Uterus (tissue), 4 donors: ENCODE measurements around the gene BFAR. TPM values are rescaled to one million over a fixed set of nuclear protein-coding genes. Genes with fewer than 3 reads are reported as not detected.

Experiments
- DNase-seq, 2 donors: peaks; one replicate each; pipeline ENCODE4 v3.0.0-alpha.2; 2019 to 2020
- H3K27ac ChIP-seq, 2 donors: fragments of 200-600 bp; sonication (generic); 1 replicate in 1 of 2; 2 replicates in 1 of 2; pipeline ENCODE4 v1.5.1; 2016 to 2018
- H3K27me3 ChIP-seq, 2 donors: fragments of 200-600 bp; sonication (generic); one replicate each; pipeline ENCODE4 v1.5.1; 2018 to 2019; ENCODE audit warnings: control low read depth in 1 of 2
- H3K36me3 ChIP-seq, 2 donors: fragments of 200-600 bp; sonication (generic); one replicate each; pipeline ENCODE4 v1.5.1; 2019; ENCODE audit warnings: control low read depth in 1 of 2
- H3K4me1 ChIP-seq, 2 donors: fragments of 200-600 bp; sonication (generic); one replicate each; pipeline ENCODE4 v1.5.1; 2018 to 2019; ENCODE audit warnings: control low read depth in 1 of 2
- H3K4me3 ChIP-seq, 2 donors: fragments of 200-600 bp; sonication (generic); 1 replicate in 1 of 2; 2 replicates in 1 of 2; pipeline ENCODE4 v1.5.1; 2018 to 2019; ENCODE audit warnings: mild to moderate bottlenecking in 1 of 2
- H3K9me3 ChIP-seq, 2 donors: fragments of 200-600 bp; sonication (generic); one replicate each; pipeline ENCODE4 v1.5.1; 2019; ENCODE audit warnings: control low read depth in 1 of 2
- POLR2A ChIP-seq, 2 donors: fragments of 450-650 bp; IDR thresholded peaks; one replicate each; pipeline ENCODE4 v1.6.1; 2016; ENCODE audit warnings: antibody characterized with exemption in 2 of 2, mild to moderate bottlenecking in 1 of 2, moderate library complexity in 1 of 2
- intact Hi-C: fragments of 100-400 bp; cut with DNase I; formaldehyde crosslinking; loops from one replicate; pipeline ENCODE4 v1.15.1; 2023; ENCODE audit warnings: low total_unique reads
- total RNA-seq, 4 donors: library from RNA; depleted of rRNA in 3 of 4; stranded (reverse); fragments of >200 nt in 3 of 4; gene quantifications; one replicate each; pipeline versions ENCODE4 v1.1.0 to v1.2.4, GENCODE V29; 2014 to 2023
- TF ChIP-seq, protein P1 (sequence below), 4 experiments: fragments of 200-600 bp in 2 of 4; fragments of 450-650 bp in 2 of 4; sonication (generic) in 2 of 4; IDR thresholded peaks; one replicate each; pipeline ENCODE4 v1.5.1; 2016 to 2019; ENCODE audit warnings: antibody characterized with exemption in 4 of 4, mild to moderate bottlenecking in 2 of 4, moderate library complexity in 1 of 4
- donor health status: DM: yes; HTN: yes; CAD: no.

BFAR gene
- total RNA-seq, 4 donors from 2014 or later = 17.4 to 88.1 (median 60.7) TPM

DNA sequence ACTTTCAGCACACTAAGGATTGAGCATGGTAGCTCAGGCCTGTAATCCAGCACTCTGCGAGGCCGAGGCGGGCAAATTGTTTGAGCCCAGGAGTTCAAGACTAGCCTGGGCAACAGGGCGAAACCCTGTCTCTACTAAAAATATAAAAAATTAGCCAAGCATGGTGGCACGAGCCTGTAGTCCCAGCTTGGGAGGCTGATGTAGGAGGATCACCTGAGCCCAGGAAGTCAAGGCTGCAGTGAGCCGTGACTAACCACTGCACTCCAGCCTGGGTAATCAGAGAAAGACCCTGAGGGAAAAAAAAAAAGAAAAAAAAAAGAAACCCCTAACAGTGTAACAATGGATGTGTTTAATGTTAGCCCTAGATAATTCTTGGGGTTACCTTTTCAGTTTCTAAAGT is 26.6 kb upstream of the BFAR start:
- Histone ChIP-seq H3K4me1 (no peaks in the 10 kb centered on the region), H3K9me3 (no peaks in the 10 kb centered on the region), H3K4me3 (no peak overlapping the region), H3K27me3 (no peaks in the 10 kb centered on the region), H3K27ac (no peak overlapping the region), H3K36me3 (no peaks in the 10 kb centered on the region)
- DNase-seq = no peak
- intact Hi-C loops = no loop called here
- TF ChIP-seq, protein P1, sequence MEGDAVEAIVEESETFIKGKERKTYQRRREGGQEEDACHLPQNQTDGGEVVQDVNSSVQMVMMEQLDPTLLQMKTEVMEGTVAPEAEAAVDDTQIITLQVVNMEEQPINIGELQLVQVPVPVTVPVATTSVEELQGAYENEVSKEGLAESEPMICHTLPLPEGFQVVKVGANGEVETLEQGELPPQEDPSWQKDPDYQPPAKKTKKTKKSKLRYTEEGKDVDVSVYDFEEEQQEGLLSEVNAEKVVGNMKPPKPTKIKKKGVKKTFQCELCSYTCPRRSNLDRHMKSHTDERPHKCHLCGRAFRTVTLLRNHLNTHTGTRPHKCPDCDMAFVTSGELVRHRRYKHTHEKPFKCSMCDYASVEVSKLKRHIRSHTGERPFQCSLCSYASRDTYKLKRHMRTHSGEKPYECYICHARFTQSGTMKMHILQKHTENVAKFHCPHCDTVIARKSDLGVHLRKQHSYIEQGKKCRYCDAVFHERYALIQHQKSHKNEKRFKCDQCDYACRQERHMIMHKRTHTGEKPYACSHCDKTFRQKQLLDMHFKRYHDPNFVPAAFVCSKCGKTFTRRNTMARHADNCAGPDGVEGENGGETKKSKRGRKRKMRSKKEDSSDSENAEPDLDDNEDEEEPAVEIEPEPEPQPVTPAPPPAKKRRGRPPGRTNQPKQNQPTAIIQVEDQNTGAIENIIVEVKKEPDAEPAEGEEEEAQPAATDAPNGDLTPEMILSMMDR (IDR thresholded peaks at IDR 0.05) = no peak
- no peak for TF ChIP-seq POLR2A (IDR thresholded peaks at IDR 0.05)

DNA sequence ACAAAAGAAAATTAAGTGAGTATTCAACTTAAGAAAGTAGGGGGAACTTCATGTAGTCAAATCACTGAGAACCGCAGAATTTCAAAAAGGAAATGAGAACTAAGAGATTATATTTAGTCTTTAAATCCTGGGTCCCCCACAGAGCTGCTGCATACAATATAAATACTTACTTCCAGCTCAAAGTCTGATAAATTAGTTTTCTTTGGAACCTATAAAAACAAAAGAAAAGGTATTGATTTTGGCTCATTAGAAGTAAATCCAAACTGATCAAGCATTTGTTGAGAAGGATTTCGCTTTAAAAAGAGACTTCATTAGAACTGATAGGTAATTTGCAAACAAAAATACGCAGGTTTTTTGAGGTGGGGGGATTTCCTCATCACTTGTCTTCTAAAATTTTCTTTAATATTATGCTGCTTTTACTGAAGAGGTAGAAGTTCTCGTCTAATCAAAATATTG is 24.6 kb upstream of the BFAR start:
- Histone ChIP-seq H3K36me3 (no peaks in the 10 kb centered on the region), H3K4me3 (no peak overlapping the region), H3K27me3 (no peaks in the 10 kb centered on the region), H3K27ac (no peak overlapping the region), H3K9me3 (no peaks in the 10 kb centered on the region), H3K4me1 (no peaks in the 10 kb centered on the region)
- no peak for DNase-seq
- TF ChIP-seq, protein P1 (IDR thresholded peaks at IDR 0.05) = no peak
- TF ChIP-seq POLR2A (IDR thresholded peaks at IDR 0.05) = no peak
- intact Hi-C loops = no loop called here

- no peak for DNase-seq
- no peaks in the 10 kb centered on the region for H3K36me3 ChIP-seq
- intact Hi-C loops = no loop called here
These were observed 24.1 kb upstream of the BFAR start for GRCh38 chr16:14608604-14609003.

GRCh38 chr16:14609716-14610115 is 23.0 kb upstream of the BFAR start:
- no peaks in the 10 kb centered on the region for H3K4me1 ChIP-seq
- H3K27ac ChIP-seq = no peak overlapping the region
- no peak overlapping the region for H3K4me3 ChIP-seq
- no peak for DNase-seq
- no peaks in the 10 kb centered on the region for H3K9me3 ChIP-seq
- intact Hi-C loops = no loop called here
- H3K27me3 ChIP-seq = no peaks in the 10 kb centered on the region
- no peak for TF ChIP-seq POLR2A (IDR thresholded peaks at IDR 0.05)
- TF ChIP-seq, protein P1 (IDR thresholded peaks at IDR 0.05) = no peak
- no peaks in the 10 kb centered on the region for H3K36me3 ChIP-seq

More at GRCh38 chr16:14608604-14609003, 24.1 kb upstream of the BFAR start:
- no peaks in the 10 kb centered on the region for H3K4me1 ChIP-seq
- no peaks in the 10 kb centered on the region for H3K9me3 ChIP-seq
- TF ChIP-seq, protein P1 (IDR thresholded peaks at IDR 0.05) = no peak
- no peak for TF ChIP-seq POLR2A (IDR thresholded peaks at IDR 0.05)
- no peak overlapping the region for H3K4me3 ChIP-seq
- no peaks in the 10 kb centered on the region for H3K27me3 ChIP-seq
- H3K27ac ChIP-seq = no peak overlapping the region

GRCh38 chr16:14611660-14612059 is 21.1 kb upstream of the BFAR start:
- no peaks in the 10 kb centered on the region for H3K27me3 ChIP-seq
- H3K27ac ChIP-seq = no peak overlapping the region
- H3K36me3 ChIP-seq = no peaks in the 10 kb centered on the region
- H3K9me3 ChIP-seq = no peaks in the 10 kb centered on the region
- no peaks in the 10 kb centered on the region for H3K4me1 ChIP-seq
- DNase-seq = no peak
- H3K4me3 ChIP-seq = no peak overlapping the region
- intact Hi-C loops = no loop called here
- TF ChIP-seq, protein P1 (IDR thresholded peaks at IDR 0.05) = no peak
- TF ChIP-seq POLR2A (IDR thresholded peaks at IDR 0.05) = no peak
